Measurements from ENCODE around the gene ANKRD13D.

The ANKRD13D gene

DNA sequence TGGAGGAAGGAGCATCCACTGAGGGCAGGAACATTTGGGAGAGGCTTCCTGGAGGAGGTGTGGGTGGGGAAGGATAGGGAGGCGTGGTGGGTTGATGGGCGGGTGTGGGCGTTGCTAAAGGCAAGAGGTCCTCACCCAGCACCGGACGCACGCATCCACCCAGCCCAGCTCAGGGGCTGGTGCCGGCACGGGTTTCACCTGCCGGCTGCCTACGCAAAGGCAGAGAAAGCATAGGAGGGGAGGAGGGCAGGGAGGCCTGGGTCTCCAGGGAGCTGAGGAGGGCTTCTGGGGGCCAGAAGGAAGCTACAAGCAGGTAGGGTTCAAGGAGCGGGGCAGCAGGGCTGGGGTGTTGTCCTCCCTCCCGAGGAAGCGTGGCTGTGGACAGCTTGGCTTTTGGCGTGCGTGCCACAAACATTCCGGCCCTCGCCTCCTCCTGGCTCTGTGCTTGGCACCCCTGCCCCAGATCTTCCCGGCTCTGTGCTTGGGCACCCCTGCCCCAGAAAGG lies 22.0 kb downstream of the ANKRD13D start:
- intact Hi-C loops (cut with DNase I; ENCODE audit: low total_unique reads) = no loop called here
- no peak overlapping the region for H3K4me3 ChIP-seq
- H3K4me1 ChIP-seq = peaks cover 0 to 12% (median 0%) of the 10 kb centered on the region in 4 donors
- no peaks in the 10 kb centered on the region for H3K9me3 ChIP-seq
- no peaks in the 10 kb centered on the region for H3K27me3 ChIP-seq
- DNase-seq = peak in 1 of 2 donors; percentile 55
- H3K27ac ChIP-seq = no peak overlapping the region
- TF ChIP-seq, protein P1, sequence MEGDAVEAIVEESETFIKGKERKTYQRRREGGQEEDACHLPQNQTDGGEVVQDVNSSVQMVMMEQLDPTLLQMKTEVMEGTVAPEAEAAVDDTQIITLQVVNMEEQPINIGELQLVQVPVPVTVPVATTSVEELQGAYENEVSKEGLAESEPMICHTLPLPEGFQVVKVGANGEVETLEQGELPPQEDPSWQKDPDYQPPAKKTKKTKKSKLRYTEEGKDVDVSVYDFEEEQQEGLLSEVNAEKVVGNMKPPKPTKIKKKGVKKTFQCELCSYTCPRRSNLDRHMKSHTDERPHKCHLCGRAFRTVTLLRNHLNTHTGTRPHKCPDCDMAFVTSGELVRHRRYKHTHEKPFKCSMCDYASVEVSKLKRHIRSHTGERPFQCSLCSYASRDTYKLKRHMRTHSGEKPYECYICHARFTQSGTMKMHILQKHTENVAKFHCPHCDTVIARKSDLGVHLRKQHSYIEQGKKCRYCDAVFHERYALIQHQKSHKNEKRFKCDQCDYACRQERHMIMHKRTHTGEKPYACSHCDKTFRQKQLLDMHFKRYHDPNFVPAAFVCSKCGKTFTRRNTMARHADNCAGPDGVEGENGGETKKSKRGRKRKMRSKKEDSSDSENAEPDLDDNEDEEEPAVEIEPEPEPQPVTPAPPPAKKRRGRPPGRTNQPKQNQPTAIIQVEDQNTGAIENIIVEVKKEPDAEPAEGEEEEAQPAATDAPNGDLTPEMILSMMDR (IDR thresholded peaks at IDR 0.05) = no peak
- H3K36me3 ChIP-seq = peaks cover 7 to 56% (median 19%) of the 10 kb centered on the region in 3 donors

DNA sequence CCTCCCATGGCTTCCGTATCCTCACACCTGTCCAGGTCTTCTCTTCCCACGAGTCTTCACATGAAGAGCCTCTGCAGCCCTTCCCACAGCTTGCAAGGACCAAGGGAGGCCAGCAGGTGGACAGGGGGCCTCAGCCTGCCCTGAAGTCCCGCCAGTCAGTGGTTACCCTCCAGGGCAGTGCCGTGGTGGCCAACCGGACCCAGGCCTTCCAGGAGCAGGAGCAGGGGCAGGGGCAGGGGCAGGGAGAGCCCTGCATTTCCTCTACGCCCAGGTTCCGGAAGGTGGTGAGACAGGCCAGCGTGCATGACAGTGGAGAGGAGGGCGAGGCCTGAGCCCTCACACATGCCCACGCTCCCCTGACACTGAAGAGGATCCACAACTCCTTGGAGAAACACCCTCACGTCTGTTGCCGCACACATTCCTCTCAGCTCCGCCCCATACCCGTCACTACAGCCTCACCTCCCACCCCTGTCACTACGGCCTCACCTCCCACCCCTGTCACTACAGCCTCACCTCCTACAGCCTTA lies 22.5 kb downstream of the ANKRD13D start:
- Histone ChIP-seq H3K27ac (no peak overlapping the region), H3K9me3 (no peaks in the 10 kb centered on the region)
- intact Hi-C loops (cut with DNase I; ENCODE audit: low total_unique reads) = no loop called here

DNA sequence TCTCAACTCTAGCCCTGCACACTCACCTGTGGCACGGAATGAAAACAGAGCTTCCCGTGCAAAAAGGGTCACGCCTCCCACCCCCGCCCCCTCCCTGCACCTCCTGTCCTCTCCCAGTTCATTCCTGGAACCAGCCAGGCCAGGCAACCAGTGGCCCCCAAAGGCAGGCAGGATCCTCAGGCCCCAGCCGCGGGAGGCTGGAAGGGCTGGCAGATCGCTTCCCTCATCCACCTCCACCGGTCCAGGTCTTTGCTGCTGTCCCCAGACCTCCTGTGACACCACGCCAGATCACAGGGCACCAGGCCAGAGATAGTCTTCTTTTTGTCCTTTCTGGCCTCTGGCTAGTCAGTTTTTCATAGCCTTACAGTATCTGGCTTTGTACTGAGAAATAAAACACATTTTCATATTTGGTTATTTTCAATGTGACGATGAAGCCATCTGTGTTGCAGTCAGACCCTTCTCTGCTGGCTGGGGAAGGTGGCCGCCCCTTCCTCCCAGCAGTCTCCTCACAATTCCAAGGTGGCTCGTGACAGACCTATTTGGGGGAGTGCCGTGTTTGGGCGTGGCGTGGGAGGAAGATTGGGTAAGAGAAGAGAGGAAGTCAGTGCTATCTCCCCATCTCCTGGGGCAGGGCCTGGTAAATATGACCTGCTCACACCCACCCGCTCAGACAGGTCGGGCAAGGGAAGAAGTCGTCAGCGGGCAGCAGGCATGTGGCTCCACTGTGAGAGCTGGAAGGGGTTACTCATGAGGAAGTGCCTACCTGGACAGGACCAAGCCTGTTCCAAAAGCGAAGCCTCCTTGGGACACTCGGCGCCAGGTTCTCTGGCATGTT lies 23.3 kb downstream of the ANKRD13D start:
- no peak overlapping the region for H3K27ac ChIP-seq
- peaks cover 7 to 47% (median 19%) of the 10 kb centered on the region in 3 donors for H3K36me3 ChIP-seq
- H3K4me1 ChIP-seq = peaks cover 0 to 16% (median 0%) of the 10 kb centered on the region in 4 donors
- no peaks in the 10 kb centered on the region for H3K9me3 ChIP-seq
- H3K27me3 ChIP-seq = no peaks in the 10 kb centered on the region
- intact Hi-C loops (cut with DNase I; ENCODE audit: low total_unique reads) = no loop called here
- DNase-seq = peak in 1 of 2 donors; percentile 45
- H3K4me3 ChIP-seq = no peak overlapping the region
- TF ChIP-seq, protein P1 (IDR thresholded peaks at IDR 0.05) = no peak

More for the DNA sequence above, 22.5 kb downstream of the ANKRD13D start:
- TF ChIP-seq, protein P1 (IDR thresholded peaks at IDR 0.05) = no peak
- H3K4me1 ChIP-seq = peaks cover 0 to 15% (median 0%) of the 10 kb centered on the region in 4 donors
- H3K4me3 ChIP-seq = no peak overlapping the region
- peaks cover 7 to 55% (median 19%) of the 10 kb centered on the region in 3 donors for H3K36me3 ChIP-seq
- no peak for DNase-seq
- no peaks in the 10 kb centered on the region for H3K27me3 ChIP-seq

DNA sequence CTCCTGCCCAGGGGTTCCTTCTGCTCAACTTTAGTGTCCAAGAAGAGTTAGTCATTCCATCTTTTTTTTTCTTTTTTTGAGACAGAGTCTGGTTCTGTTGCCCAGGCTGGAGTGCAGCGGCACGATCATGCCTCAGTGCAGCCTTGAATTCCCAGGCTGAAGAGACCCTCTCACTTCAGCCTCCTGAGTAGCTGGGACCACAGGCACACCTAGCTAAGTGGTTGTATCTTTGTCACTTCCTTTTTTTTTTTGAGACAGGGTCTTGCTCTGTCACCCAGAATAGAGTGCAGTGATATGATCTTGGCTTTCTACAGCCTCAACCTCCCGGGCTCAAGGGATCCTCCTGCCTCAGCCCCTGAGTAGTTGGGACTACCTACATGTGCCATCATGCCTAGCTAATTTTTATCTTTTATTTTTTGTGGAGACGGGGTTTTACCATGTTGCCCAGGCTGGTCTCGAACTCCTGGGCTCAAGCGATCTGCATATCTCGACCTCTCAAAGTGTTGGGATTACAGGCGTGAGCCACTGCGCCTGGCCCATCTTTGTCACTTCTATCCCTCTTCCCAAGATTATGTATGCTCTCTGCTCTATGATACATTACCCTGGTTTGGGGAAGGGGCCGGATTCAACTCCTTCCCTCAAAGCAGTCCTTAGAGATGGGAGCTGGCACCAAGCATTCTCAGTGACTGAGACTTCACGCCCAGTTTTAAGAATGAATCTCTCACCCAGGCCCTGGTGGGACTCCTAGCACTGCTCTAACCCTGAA lies 24.2 kb downstream of the ANKRD13D start:
- H3K4me1 ChIP-seq = peaks cover 0 to 20% (median 3%) of the 10 kb centered on the region in 4 donors
- H3K27ac ChIP-seq = no peak overlapping the region
- no peaks in the 10 kb centered on the region for H3K27me3 ChIP-seq
- TF ChIP-seq, protein P1 (IDR thresholded peaks at IDR 0.05) = no peak
- no peak overlapping the region for H3K4me3 ChIP-seq
- no peak for DNase-seq
- intact Hi-C loops (cut with DNase I; ENCODE audit: low total_unique reads) = no loop called here
- H3K9me3 ChIP-seq = no peaks in the 10 kb centered on the region
- peaks cover 7 to 38% (median 19%) of the 10 kb centered on the region in 3 donors for H3K36me3 ChIP-seq

DNA sequence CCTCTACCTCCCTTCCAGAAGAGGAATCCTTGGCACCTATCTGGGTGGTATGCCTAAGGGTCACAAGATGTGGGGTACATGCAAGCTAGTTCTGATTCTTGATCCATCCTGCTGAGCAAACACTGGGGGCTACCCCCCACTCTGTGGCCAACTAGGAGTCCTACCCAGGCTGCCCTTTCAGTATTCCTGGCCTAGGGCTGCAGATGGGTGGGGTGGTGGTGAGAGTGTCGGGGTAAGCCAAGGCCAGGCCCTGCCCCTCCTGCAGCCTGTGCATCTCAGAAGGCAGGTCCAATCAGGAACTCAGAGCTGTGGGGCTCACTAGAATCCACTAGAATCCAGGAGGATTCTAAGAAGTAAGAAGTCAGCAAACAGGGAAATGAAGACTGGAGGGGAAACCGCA lies 25.1 kb downstream of the ANKRD13D start:
- Histone ChIP-seq H3K27me3 (no peaks in the 10 kb centered on the region), H3K9me3 (no peaks in the 10 kb centered on the region), H3K27ac (no peak overlapping the region), H3K4me1 (peaks cover 0 to 29% (median 10%) of the 10 kb centered on the region in 4 donors), H3K36me3 (peaks cover 7 to 29% (median 13%) of the 10 kb centered on the region in 3 donors), H3K4me3 (no peak overlapping the region)
- no peak for DNase-seq
- TF ChIP-seq, protein P1 (IDR thresholded peaks at IDR 0.05) = no peak
- intact Hi-C loops (cut with DNase I; ENCODE audit: low total_unique reads) = no loop called here
